ENCODE measurements around the gene GPATCH2.

The GPATCH2 gene

GRCh38 chr1:217630711-217631591 lies at the start of gene GPATCH2, which contains the start of gene SPATA17:
Gene GPATCH2 (minus strand): TSS chr1:217631090. CDS start chr1:217630971, 119 bp downstream.
Gene SPATA17 (plus strand): TSS chr1:217631344. CDS start chr1:217631379, 35 bp downstream.
- peak; percentile 31 to 53 for DNase-seq (ENCODE audit: low read depth in 2 of 2)

- no peak for DNase-seq (ENCODE audit: low read depth in 2 of 2)
Observed at GRCh38 chr1:217674028-217674729, 43.3 kb upstream of the GPATCH2 start.

DNA sequence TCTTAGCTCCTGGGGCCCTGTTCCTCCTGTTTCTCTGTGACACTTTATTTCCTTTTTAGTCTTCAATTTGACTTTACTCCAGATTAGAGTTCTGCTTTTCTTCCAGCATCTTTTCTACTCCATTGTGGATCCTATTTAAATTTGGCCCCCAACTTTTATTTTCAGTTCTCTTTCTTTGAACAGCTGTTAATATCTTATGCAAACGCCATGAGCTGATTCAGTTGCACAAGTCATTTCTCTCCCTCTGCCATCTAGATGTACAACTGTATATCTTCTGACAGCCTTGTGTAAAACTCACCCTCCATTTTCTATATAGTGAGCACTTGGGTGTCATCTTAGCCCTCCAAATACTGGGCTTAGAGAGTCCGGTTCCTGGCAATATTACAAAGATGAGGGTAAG lies 42.5 kb upstream of the GPATCH2 start:
- DNase-seq (ENCODE audit: low read depth in 2 of 2), result no peak

DNA sequence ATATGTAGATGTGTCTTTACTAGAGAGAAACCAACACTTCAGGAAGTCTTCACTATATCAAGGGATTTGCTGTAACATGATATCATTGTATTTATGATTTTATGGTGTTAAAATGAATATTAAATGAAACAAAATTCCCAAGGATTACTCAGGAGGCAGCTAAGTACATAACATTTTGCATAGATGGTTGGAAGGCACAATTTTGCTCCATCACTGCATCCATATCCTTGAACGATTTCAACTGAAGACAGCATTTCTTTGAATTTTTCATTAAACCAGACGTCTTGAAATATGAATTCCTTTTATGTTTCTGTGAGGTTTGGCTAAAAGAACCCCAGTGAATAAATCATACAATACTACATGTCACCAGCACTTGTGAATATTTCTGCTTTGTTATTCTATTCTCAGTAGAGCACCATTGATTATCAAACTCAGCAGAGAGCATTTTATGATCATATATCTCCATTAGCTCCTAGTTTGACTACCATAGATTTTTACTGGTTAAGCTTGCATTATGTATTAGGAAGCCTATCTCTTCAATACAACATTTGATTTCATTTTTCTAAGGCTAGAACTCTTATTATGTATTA lies 37.6 kb upstream of the GPATCH2 start:
- DNase-seq (ENCODE audit: low read depth in 2 of 2), result no peak

- no peak for DNase-seq (ENCODE audit: low read depth in 2 of 2)
Observed at GRCh38 chr1:217661407-217661806, 30.5 kb upstream of the GPATCH2 start.

GRCh38 chr1:217660353-217661062 lies 29.6 kb upstream of the GPATCH2 start:
- DNase-seq (ENCODE audit: low read depth in 2 of 2), result no peak

DNA sequence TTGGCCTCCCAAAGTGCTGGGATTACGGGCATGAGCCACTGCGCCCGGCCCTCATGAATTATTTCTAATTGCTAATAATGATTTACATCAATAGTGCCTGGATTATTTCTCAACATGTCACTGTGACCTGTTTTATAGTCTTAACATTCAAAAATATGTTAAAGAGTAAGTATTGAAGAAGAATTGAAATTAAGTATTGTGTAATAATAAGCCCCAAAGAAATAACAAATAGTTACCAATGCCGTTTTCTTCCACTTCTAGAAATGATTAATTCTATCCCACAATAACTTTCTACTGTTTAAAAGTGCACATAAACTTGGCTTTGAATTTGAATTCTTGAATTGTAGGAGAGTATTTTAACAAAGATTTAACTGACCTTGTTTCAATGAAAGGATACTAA lies 19.8 kb upstream of the GPATCH2 start:
- no peak for DNase-seq (ENCODE audit: low read depth in 2 of 2)

DNA sequence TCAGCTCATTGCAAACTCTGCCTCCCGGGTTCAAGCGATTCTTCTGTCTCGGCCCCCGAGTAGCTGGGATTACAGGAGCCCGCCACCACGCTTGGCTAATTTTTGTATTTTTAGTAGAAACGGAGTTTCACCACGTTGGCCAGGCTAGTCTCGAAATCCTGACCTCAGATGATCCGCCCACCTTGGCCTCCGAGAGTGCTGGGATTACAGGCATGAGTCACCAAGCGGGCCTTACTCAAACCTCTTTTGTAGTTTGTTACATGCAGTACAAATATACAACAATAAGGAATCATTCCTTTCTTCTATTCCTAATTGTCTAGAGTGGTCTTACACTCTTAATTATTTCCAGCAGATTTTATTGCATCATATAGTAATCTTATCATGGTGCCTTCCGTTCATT lies 16.9 kb upstream of the GPATCH2 start:
- DNase-seq (ENCODE audit: low read depth in 2 of 2), result no peak

- no peak for DNase-seq (ENCODE audit: low read depth in 2 of 2)
Observed at GRCh38 chr1:217642455-217642854, 11.6 kb upstream of the GPATCH2 start.

GRCh38 chr1:217627431-217627830 lies 3.5 kb downstream of the GPATCH2 start:
- no peak for DNase-seq (ENCODE audit: low read depth in 2 of 2)

- no peak for DNase-seq (ENCODE audit: low read depth in 2 of 2)
Observed at GRCh38 chr1:217626321-217626720, 4.6 kb downstream of the GPATCH2 start.

- no peak for DNase-seq (ENCODE audit: low read depth in 2 of 2)
Observed at GRCh38 chr1:217622042-217622441, 8.8 kb downstream of the GPATCH2 start.

GRCh38 chr1:217620814-217621213 lies 10.1 kb downstream of the GPATCH2 start:
- DNase-seq (ENCODE audit: low read depth in 2 of 2), result no peak

GRCh38 chr1:217617126-217617525 lies 13.8 kb downstream of the GPATCH2 start:
- no peak for DNase-seq (ENCODE audit: low read depth in 2 of 2)

GRCh38 chr1:217614200-217614712 lies 16.6 kb downstream of the GPATCH2 start:
- no peak for DNase-seq (ENCODE audit: low read depth in 2 of 2)

GRCh38 chr1:217605390-217605789 lies 25.5 kb downstream of the GPATCH2 start:
- no peak for DNase-seq (ENCODE audit: low read depth in 2 of 2)

GRCh38 chr1:217602380-217602779 lies 28.5 kb downstream of the GPATCH2 start:
- no peak for DNase-seq (ENCODE audit: low read depth in 2 of 2)

DNA sequence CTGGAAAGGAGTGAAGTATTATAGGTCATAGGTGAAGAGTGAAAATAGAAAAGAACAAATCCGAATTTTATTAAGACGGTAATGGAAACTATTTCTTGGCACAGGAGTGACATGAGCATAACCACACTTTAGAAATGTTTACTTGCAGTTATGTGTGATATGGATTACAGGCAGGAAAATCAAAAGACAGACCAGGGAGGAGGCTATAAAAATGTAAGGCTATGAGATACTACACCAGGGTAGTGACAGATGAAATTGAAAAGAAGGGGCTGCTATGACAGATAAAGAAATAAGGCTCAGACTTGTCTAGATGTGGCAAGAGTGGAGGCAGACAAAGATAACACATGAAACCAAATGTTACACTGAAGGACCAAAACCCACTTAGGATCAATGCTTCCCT lies 31.7 kb downstream of the GPATCH2 start:
- DNase-seq (ENCODE audit: low read depth in 2 of 2), result no peak

GRCh38 chr1:217590598-217590997 lies 40.3 kb downstream of the GPATCH2 start:
- no peak for DNase-seq (ENCODE audit: low read depth in 2 of 2)

GRCh38 chr1:217586586-217586985 lies 44.3 kb downstream of the GPATCH2 start:
- DNase-seq (ENCODE audit: low read depth in 2 of 2), result no peak

GRCh38 chr1:217585577-217585976 lies 45.3 kb downstream of the GPATCH2 start:
- no peak for DNase-seq (ENCODE audit: low read depth in 2 of 2)

Measured in stimulated activated CD8-positive, alpha-beta memory T cell treated with anti-CD3 and anti-CD28 coated beads, Interleukin-7, amount 100 ng/mL, for 1 hour (primary cell).